HG02938 (cell line): Measurements from ENCODE around the gene TCN1.
A peak's percentile ranks its signal among the peaks of the same experiment; 100 is the strongest.

Experiments
- ATAC-seq: cut with Tn5 transposase; IDR thresholded peaks from one replicate; pipeline ENCODE4 v1.9.1; 2021; ENCODE audit warnings: mild to moderate bottlenecking, moderate library complexity; ENCODE audit not compliant: unreplicated experiment

TCN1 gene

DNA sequence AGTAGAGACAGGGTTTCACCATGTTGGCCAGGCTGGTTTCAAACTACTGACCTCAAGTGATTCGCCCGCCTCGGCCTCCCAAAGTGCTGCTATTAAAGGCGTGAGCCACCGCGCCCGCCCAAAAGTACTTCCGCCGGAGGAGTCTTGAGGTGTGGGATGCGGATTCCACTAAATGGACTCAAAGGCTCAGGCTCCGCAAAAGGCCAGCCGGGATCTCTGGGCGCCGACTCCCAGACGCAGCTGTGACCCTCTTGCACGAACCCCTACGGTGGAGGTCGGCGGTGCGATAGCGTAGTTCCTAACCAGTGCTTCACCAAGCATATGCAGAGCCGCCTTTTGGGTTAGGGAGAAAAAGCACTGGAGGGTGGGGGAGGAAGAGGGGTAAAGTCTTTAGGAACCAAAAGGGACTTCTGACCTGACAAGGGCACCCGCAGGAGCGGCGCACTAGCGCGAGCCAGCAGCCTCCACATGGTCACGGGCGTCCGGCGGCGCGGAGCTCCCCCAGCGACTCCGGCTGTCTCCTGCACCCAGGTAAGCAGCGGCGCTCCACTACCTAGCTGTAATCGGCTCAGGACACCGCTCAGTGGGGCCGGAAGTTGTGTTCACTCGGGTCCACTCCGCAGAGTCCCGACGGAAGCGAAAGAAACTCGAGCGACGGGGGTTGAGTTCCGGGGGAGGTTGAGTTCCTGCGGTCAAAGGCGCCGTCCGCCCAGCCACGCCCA is 55.9 kb downstream of the TCN1 start, which contains the start of gene MRPL16:
Gene MRPL16, minus strand, starts transcription at position 590 of the 722 bp plus-strand sequence. Its CDS starts 120 bp downstream, at position 470.
- ATAC-seq = peak; percentile 97

DNA sequence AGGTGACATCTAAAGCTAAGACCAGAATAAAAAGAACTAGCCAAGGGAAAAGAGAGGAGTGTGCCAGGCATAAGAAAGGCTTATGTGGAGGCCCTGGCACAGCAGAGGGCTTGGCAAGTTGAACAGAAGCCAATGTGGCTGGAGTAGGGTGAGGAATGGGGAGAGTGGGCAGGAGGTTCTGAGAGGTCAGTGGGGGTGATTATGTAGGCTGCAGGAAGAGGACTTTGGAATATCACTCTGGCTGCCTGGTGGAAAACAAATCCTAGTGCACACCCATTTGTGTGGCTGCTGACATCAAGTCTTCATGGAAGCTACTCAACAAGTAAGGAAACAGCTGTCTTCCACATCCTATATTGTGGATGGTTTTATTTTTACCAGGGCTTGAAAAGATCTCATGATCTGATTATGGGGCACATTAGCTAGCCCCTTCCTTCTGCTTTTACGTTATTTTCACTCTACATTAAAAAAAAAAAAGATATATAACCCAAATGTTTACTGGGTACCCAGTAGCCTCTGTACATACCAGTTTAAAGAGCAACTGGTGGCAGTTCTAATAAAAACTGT is 59.2 kb downstream of the TCN1 start:
- no peak for ATAC-seq

DNA sequence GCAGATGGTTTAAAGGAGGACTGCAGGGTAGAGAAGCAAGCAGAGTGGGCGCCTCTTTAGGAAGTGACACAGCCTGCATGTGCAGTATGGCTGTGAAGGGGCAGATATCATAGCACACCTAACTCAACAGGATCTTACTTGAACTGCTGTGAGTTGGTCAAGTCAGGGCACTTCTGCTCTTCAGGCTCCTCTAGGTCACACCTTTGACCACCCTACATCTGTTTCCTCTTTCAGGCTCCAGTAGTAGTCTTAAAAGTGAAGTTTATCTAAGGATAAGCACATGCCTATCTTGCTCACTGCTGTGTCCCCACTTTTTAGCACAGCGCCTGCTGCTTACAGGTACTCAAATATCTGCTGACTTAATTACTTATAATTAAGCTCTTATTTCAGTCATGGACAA is 62.2 kb downstream of the TCN1 start:
- no peak for ATAC-seq
